HCT116 (cell line): ENCODE data around the gene GBX1.

Experiments
- EGR1 ChIP-seq: IDR thresholded peaks from 2 replicates; pipeline ENCODE4 v1.6.1; 2012; ENCODE audit warnings: low read depth
- EZH2 ChIP-seq: fragments of 200-600 bp; sonication (generic); IDR thresholded peaks from 2 replicates; pipeline ENCODE4 v1.6.1; 2017; ENCODE audit warnings: antibody characterized with exemption, mixed run types
- MAX ChIP-seq: IDR thresholded peaks from 2 replicates; pipeline ENCODE4 v1.6.1; 2012
- POLR2A ChIP-seq: IDR thresholded peaks from 2 replicates; pipeline ENCODE4 v1.7.0; 2011; ENCODE audit warnings: borderline replicate concordance; ENCODE audit not compliant: insufficient read depth, insufficient read length; ENCODE audit errors: extremely low read depth
- POLR2AphosphoS5 ChIP-seq: IDR thresholded peaks from 2 replicates; pipeline ENCODE4 v1.6.1; 2011; ENCODE audit warnings: mild to moderate bottlenecking, low read depth, low read length, moderate library complexity
- RAD21 ChIP-seq: IDR thresholded peaks from 2 replicates; pipeline ENCODE4 v1.6.1; 2012; ENCODE audit warnings: low read depth, mild to moderate bottlenecking
- SIN3A ChIP-seq: IDR thresholded peaks from 2 replicates; pipeline ENCODE4 v1.6.1; 2012; ENCODE audit warnings: low read depth
- ZNF274 ChIP-seq: fragments of 200-500 bp; sonication (Bioruptor generic); IDR thresholded peaks from 2 replicates; pipeline ENCODE4 v1.6.1; 2014; ENCODE audit warnings: mild to moderate bottlenecking, low read depth, low read length, inconsistent platforms
- TF ChIP-seq, protein P1 (sequence below), 3 experiments: fragments of 200-600 bp in 1 of 3; sonication (generic) in 1 of 3; IDR thresholded peaks in 2 of 3; conservative IDR thresholded peaks in 1 of 3; 2 replicates each; pipeline ENCODE4 v1.5.1; 2012 to 2017; ENCODE audit warnings: low read depth in 2 of 3, low read length in 2 of 3, antibody characterized with exemption in 1 of 3, borderline replicate concordance in 1 of 3, control low read depth in 1 of 3, mild to moderate bottlenecking in 1 of 3, mixed read lengths in 1 of 3, mixed run types in 1 of 3, moderate library complexity in 1 of 3; ENCODE audit not compliant: insufficient read depth in 1 of 3

DNA sequence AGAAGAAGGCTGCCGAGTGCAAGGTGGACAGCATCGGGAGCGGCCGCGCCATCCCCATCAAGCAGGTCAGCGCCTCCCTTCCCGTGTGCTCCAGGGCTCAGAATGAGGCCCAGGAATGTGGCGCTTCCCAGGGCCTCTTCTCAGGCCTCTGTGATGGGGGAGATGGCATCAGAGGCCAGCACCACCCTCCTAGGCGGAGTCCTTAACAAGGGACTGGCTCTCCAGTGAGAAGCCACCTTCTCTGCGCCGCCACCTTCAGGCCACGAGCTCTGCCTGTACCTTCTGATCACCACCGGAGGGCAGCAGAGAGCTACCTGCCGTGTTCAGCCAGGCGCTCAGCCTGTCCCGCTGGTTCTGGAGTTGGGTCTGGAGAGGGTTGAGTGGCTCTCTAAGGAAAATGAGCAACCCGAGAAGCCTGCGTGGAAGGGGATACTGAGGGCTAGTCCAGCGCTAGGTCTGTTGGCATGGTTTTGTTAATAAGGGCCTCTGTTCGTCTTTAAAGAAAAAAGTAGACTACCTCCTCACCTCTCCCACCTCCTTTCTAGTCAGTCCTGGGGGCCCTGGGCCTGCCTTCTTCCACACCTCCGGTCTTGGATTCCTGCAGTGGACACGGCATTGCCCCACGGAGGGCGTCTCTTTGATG is 43.6 kb downstream of the GBX1 start:
- TF ChIP-seq, protein P1, sequence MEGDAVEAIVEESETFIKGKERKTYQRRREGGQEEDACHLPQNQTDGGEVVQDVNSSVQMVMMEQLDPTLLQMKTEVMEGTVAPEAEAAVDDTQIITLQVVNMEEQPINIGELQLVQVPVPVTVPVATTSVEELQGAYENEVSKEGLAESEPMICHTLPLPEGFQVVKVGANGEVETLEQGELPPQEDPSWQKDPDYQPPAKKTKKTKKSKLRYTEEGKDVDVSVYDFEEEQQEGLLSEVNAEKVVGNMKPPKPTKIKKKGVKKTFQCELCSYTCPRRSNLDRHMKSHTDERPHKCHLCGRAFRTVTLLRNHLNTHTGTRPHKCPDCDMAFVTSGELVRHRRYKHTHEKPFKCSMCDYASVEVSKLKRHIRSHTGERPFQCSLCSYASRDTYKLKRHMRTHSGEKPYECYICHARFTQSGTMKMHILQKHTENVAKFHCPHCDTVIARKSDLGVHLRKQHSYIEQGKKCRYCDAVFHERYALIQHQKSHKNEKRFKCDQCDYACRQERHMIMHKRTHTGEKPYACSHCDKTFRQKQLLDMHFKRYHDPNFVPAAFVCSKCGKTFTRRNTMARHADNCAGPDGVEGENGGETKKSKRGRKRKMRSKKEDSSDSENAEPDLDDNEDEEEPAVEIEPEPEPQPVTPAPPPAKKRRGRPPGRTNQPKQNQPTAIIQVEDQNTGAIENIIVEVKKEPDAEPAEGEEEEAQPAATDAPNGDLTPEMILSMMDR (IDR thresholded peaks at IDR 0.05 in 2 of 3, conservative IDR thresholded peaks at IDR 0.05 in 1 of 3; ENCODE audit: borderline replicate concordance in 1 of 3, insufficient read depth in 1 of 3, low read depth in 2 of 3, low read length in 2 of 3) = peak; percentile 99
- no peak for TF ChIP-seq SIN3A
- peak; percentile 93 for TF ChIP-seq RAD21
- no peak for TF ChIP-seq EZH2
- TF ChIP-seq EGR1 = no peak
- no peak for TF ChIP-seq ZNF274
- TF ChIP-seq POLR2AphosphoS5 = no peak
- TF ChIP-seq POLR2A = no peak
- TF ChIP-seq MAX = no peak
